ACHN (cell line): Measurements from ENCODE around the gene FYB1.
A peak's percentile ranks its signal among the peaks of the same experiment; 100 is the strongest.

Source experiments
- DNase-seq: peaks from one replicate; pipeline ENCODE4 v3.0.0-alpha.2; 2015
- in situ Hi-C: cut with HindIII; loops from 2 replicates; pipeline ENCODE4 v1.10.0; 2017; ENCODE audit warnings: low sequenced_read_pairs, low pct_ligation_motif_present, low pct_unique_long_range_greater_than_20kb

The FYB1 gene

GRCh38 chr5:39143151-39143860 lies 76.1 kb downstream of the FYB1 start:
- in situ Hi-C loops, result no loop called here
- no peak for DNase-seq

GRCh38 chr5:39140558-39141168 lies 78.7 kb downstream of the FYB1 start:
- in situ Hi-C loops, result no loop called here
- DNase-seq, result no peak

- DNase-seq, result no peak
Observed at GRCh38 chr5:39138892-39139291, 80.5 kb downstream of the FYB1 start.

GRCh38 chr5:39137819-39138451 lies 81.4 kb downstream of the FYB1 start:
- DNase-seq, result no peak
- in situ Hi-C loops, result no loop called here

More at GRCh38 chr5:39138892-39139291, 80.5 kb downstream of the FYB1 start:
- in situ Hi-C loops, result no loop called here

- no peak for DNase-seq
- in situ Hi-C loops, result no loop called here
Observed at GRCh38 chr5:39137391-39137790, 82.0 kb downstream of the FYB1 start.

GRCh38 chr5:39132792-39133191 lies 86.6 kb downstream of the FYB1 start:
- in situ Hi-C loops, result no loop called here
- peak; percentile 31 for DNase-seq

- in situ Hi-C loops, result no loop called here
- DNase-seq, result no peak
Observed at GRCh38 chr5:39132128-39132447, 87.3 kb downstream of the FYB1 start.

- in situ Hi-C loops, result no loop called here
- no peak for DNase-seq
Observed at GRCh38 chr5:39131210-39132127, 87.9 kb downstream of the FYB1 start.

GRCh38 chr5:39130716-39131115 lies 88.6 kb downstream of the FYB1 start:
- no peak for DNase-seq
- in situ Hi-C loops, result no loop called here

GRCh38 chr5:39121922-39122321 lies 97.4 kb downstream of the FYB1 start:
- no peak for DNase-seq
- in situ Hi-C loops, result no loop called here

GRCh38 chr5:39121315-39121714 lies 98.0 kb downstream of the FYB1 start:
- no peak for DNase-seq
- in situ Hi-C loops, result no loop called here

GRCh38 chr5:39120052-39120420 lies 99.3 kb downstream of the FYB1 start:
- DNase-seq, result no peak
- in situ Hi-C loops, result no loop called here

GRCh38 chr5:39119404-39120051 lies 99.8 kb downstream of the FYB1 start:
- DNase-seq, result no peak
- in situ Hi-C loops, result no loop called here

- no peak for DNase-seq
- in situ Hi-C loops, result no loop called here
Observed at GRCh38 chr5:39118638-39119037, 100.7 kb downstream of the FYB1 start.

- DNase-seq, result no peak
- in situ Hi-C loops, result no loop called here
Observed at GRCh38 chr5:39117401-39117800, 102.0 kb downstream of the FYB1 start.

GRCh38 chr5:39116344-39117170 lies 102.8 kb downstream of the FYB1 start:
- in situ Hi-C loops, result no loop called here
- DNase-seq, result no peak

- no peak for DNase-seq
- in situ Hi-C loops, result no loop called here
Observed at GRCh38 chr5:39115644-39116343, 103.6 kb downstream of the FYB1 start.
